WTC11 (cell line): Measurements from ENCODE around the gene MICAL2. TPM values are rescaled to one million over a fixed set of nuclear protein-coding genes. Genes with fewer than 3 reads are reported as not detected.

Experiments
- ATAC-seq: fragments of 200-7000 bp; cut with Tn5 transposase; 2 replicates; pipeline ENCODE4 v1.10.0; 2021; ENCODE audit warnings: mild to moderate bottlenecking, moderate library complexity
- CTCF ChIA-PET: fragments of 300-600 bp; sonication (Branson Sonifier 250); formaldehyde crosslinking; loops from one replicate; lab custom pipeline; 2021; ENCODE audit warnings: antibody characterized with exemption; lab: Charles Lee
- POLR2A ChIA-PET: fragments of 350-600 bp; sonication (Branson Sonifier 250); formaldehyde crosslinking; loops from one replicate; lab custom pipeline; 2021; ENCODE audit warnings: antibody characterized with exemption; lab: Charles Lee
- DNase-seq: peaks from one replicate; pipeline ENCODE4 v3.0.0; 2021; ENCODE audit warnings: low spot score
- H3K27ac Mint-ChIP-seq: 2 replicates; pipeline ENCODE4 v1.8.0; 2021; ENCODE audit warnings: mixed read lengths
- H3K27me3 Mint-ChIP-seq: 2 replicates; pipeline ENCODE4 v1.8.0; 2021; ENCODE audit warnings: low read depth, mild to moderate bottlenecking, moderate library complexity, mixed read lengths
- H3K36me3 Mint-ChIP-seq: 2 replicates; pipeline ENCODE4 v1.8.0; 2021; ENCODE audit warnings: mixed read lengths
- H3K4me1 Mint-ChIP-seq: 2 replicates; pipeline ENCODE4 v1.8.0; 2022; ENCODE audit warnings: mixed read lengths
- H3K4me3 Mint-ChIP-seq: 2 replicates; pipeline ENCODE4 v1.8.0; 2021; ENCODE audit warnings: mild to moderate bottlenecking, moderate library complexity, mixed read lengths
- H3K9me3 Mint-ChIP-seq: 2 replicates; pipeline ENCODE4 v1.8.0; 2021; ENCODE audit warnings: mixed read lengths
- ARID4B ChIP-seq: sonication (generic); formaldehyde crosslinking; IDR thresholded peaks from 2 replicates; pipeline ENCODE4 v1.8.0; 2023; ENCODE audit warnings: missing genetic modification reagents, mild to moderate bottlenecking, borderline replicate concordance
- ATF1 ChIP-seq: sonication (generic); formaldehyde crosslinking; IDR thresholded peaks from 2 replicates; pipeline ENCODE4 v1.8.1; 2023; ENCODE audit warnings: mild to moderate bottlenecking, moderate library complexity, missing genetic modification reagents
- CBFB ChIP-seq: sonication (generic); formaldehyde crosslinking; IDR thresholded peaks from 2 replicates; pipeline ENCODE4 v1.8.1; 2022; ENCODE audit warnings: mild to moderate bottlenecking, low read depth, missing genetic modification reagents
- CREM ChIP-seq: sonication (generic); formaldehyde crosslinking; IDR thresholded peaks from 2 replicates; pipeline ENCODE4 v1.8.1; 2022; ENCODE audit warnings: mild to moderate bottlenecking, missing genetic modification reagents, moderate library complexity
- E2F1 ChIP-seq: sonication (generic); formaldehyde crosslinking; IDR thresholded peaks from 2 replicates; pipeline ENCODE4 v1.8.0; 2022; ENCODE audit warnings: mild to moderate bottlenecking, missing genetic modification reagents
- ERG ChIP-seq: fragments of 250-450 bp; sonication (Bioruptor Pico); IDR thresholded peaks from 2 replicates; pipeline ENCODE4 v1.8.0; 2021; ENCODE audit warnings: mild to moderate bottlenecking
- IRF2 ChIP-seq: sonication (generic); formaldehyde crosslinking; IDR thresholded peaks from 2 replicates; pipeline ENCODE4 v1.8.0; 2022; ENCODE audit warnings: low read depth, missing genetic modification reagents, borderline replicate concordance
- KAT7 ChIP-seq: sonication (generic); formaldehyde crosslinking; IDR thresholded peaks from 2 replicates; pipeline ENCODE4 v1.8.1; 2023; ENCODE audit warnings: missing genetic modification reagents, mild to moderate bottlenecking, borderline replicate concordance
- MLX ChIP-seq: sonication (generic); formaldehyde crosslinking; IDR thresholded peaks from 2 replicates; pipeline ENCODE4 v1.8.1; 2023; ENCODE audit warnings: mild to moderate bottlenecking, missing genetic modification reagents, moderate library complexity
- MXD4 ChIP-seq: fragments of 250-450 bp; sonication (Bioruptor Pico); IDR thresholded peaks from 2 replicates; pipeline ENCODE4 v1.8.0; 2021; ENCODE audit warnings: mild to moderate bottlenecking, moderate library complexity, borderline replicate concordance
- PRRX2 ChIP-seq: fragments of 250-450 bp; sonication (Bioruptor Pico); IDR thresholded peaks from 2 replicates; pipeline ENCODE4 v1.8.0; 2021; ENCODE audit warnings: mild to moderate bottlenecking
- RELA ChIP-seq: sonication (generic); formaldehyde crosslinking; IDR thresholded peaks from 2 replicates; pipeline ENCODE4 v1.8.1; 2022; ENCODE audit warnings: missing genetic modification reagents, mild to moderate bottlenecking, borderline replicate concordance
- total RNA-seq: library from RNA; stranded (reverse); gene quantifications from 3 replicates; pipeline ENCODE4 v1.2.3, GENCODE V29; 2021

Gene MICAL2
- total RNA-seq, 1 experiment from 2014 or later = 3.1 TPM

DNA sequence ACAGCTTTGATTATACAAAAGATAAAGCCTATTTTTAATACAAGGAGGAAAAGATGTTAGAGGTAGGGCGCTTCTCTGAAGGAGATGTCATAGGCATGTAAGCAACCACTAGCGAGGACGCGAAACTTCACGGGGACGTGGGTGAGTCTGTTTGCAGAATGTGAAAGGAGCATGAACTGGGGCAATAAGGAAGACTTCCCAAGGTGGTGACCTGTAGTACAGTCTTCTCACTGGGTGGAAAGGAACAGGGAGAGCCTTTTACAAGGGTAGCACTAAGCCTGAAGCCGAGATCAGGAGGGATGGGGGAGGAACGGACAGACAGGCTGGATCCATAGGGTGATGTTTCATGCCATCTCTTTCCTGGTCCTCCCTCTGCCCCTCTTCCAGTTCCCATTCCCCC lies 10.0 kb upstream of the MICAL2 start (continued):
- TF ChIP-seq PRRX2 (CRISPR knock-in tag) (no peak), E2F1 (CRISPR knock-in tag) (no peak), RELA (no peak)
- TF ChIP-seq, all 79 proteins: peak for 0

DNA sequence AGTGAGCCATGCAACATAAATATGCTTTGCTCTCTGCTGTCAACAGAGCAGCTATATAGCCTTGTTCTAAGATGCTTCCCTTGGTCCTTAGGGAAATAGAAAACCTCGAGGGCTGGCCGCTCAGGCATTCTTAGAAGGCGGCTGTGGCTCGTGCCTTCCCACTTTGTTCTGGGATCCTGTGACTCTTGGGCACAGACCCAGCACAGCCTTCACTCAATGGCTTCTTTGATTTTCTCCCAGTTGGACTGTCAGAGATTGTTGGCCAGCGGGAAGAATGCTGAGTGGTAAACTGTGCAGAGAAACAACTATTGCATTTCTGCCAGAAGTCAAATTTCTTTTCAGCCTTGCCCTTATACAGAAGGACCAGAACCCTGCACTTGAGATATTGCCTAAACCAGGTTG lies 9.5 kb upstream of the MICAL2 start:
- no peak overlapping the region for H3K27ac Mint-ChIP-seq
- no peaks in the 10 kb centered on the region for H3K9me3 Mint-ChIP-seq
- peaks cover 29% of the 10 kb centered on the region for H3K4me1 Mint-ChIP-seq
- CTCF ChIA-PET = no interaction called here
- TF ChIP-seq ATF1 = no peak
- POLR2A ChIA-PET = no interaction called here
- peaks cover 49% of the 10 kb centered on the region for H3K27me3 Mint-ChIP-seq
- H3K4me3 Mint-ChIP-seq = no peak overlapping the region
- H3K36me3 Mint-ChIP-seq = no peaks in the 10 kb centered on the region
- no peak for ATAC-seq
- no peak for DNase-seq

DNA sequence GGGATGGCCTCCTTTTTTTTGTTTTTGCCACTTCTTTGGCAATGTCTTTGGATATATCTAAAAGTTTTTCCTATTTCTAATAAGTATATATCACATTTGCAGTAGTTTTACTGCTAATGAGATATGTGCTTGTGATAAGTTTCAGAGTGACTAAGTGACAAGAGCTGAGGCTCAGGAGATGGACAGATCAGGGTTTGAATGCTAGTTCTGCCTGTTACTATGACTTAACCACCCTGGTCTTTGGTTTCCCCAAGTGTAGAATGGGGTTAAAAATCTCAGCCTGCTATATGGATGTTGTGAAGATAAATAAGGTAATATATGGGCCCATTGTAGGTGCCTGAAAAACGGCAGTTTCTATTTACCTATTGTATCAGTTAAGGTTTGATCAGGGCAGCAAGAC lies 9.1 kb upstream of the MICAL2 start:
- ATAC-seq (no peak), DNase-seq (no peak)
- Mint-ChIP-seq H3K9me3 (no peaks in the 10 kb centered on the region), H3K27ac (no peak overlapping the region), H3K36me3 (no peaks in the 10 kb centered on the region), H3K4me3 (no peak overlapping the region), H3K27me3 (peaks cover 54% of the 10 kb centered on the region), H3K4me1 (peaks cover 26% of the 10 kb centered on the region)
- TF ChIP-seq CBFB (CRISPR knock-in tag) = no peak
- no peak for TF ChIP-seq ARID4B (CRISPR knock-in tag)
- no peak for TF ChIP-seq ERG (CRISPR knock-in tag)
- TF ChIP-seq CREM (CRISPR knock-in tag) = no peak
- TF ChIP-seq KAT7 = no peak
- TF ChIP-seq IRF2 (CRISPR knock-in tag) = no peak
- no peak for TF ChIP-seq MLX (CRISPR knock-in tag)
- no peak for TF ChIP-seq MXD4 (CRISPR knock-in tag)
- CTCF ChIA-PET = interaction anchor here (1.4 kb wide), 1 partner anchor 230 kb away, joined by 3 read pairs; no protein-coding TSS in a partner anchor
- POLR2A ChIA-PET = no interaction called here
